ENCODE data around the gene IGLON5.

The IGLON5 gene

DNA sequence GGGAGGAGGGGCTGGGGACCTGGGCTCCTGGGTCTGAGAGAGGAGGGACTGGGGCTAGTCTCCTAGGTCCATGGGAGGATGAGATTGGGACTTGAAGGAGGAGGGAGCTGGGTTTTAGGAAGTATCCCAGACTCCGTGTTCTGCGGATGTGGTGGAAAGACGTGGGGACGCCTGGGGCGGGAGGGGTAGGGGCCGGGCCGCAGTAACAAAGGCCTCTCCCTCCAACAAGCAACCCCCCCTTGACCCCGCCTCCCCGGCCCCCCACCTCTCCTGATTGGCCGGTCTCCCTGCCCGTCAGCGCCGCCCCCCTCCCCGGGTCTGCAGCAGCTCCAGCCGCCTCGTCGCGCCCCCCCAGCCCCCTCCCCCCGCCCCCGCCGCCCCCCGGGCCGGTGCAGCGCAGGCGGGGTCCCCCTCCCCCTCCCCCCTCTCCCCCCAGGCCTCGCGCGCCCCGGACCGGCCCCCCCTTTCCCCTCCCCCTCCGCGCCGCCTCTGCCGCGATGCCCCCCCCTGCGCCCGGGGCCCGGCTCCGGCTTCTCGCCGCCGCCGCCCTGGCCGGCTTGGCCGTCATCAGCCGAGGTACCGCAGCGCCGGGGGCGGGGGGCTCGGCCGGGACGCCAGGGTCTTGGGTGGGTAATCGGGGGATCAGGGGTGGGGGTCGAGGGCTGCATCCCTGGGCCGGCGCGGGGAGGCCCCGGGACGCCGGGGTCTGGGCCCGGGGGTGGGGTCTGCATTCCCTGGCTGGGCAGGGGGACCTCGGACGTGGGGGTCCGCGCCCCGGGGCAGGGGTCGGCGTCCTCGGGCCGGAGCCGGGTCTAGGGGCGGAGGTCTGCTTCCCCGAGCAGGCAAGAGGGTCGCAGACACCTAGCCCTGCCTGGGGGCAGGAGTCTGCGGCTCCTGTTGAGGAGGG lies at the start of gene IGLON5:
IGLON5 (plus strand) TSS at position 294 of the 907 bp plus-strand sequence; CDS start at position 498, 204 bp downstream.
- DNase-seq: no peak

DNA sequence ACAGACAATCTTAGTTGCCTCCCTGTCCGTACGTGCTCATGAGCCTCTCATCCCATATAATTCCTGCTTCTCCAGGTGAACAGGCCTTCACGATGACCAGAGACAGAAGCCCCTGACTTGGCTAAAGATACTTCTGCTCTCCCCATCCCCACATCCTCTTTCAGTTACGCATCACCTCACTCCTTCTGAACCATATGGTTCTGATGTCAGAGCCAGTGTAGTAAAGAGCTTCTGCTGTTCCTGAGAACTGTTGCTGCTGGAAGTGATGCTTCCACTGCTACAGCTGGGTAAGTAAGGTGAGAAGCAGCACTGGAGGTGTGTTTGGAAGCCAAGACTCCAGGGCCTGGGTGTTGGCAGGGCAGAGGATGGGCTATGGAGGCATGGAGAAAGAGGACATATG lies 47.6 kb upstream of the IGLON5 start:
- no peak for DNase-seq

- DNase-seq: no peak
These were observed 40.4 kb upstream of the IGLON5 start for GRCh38 chr19:51271067-51271466.

DNA sequence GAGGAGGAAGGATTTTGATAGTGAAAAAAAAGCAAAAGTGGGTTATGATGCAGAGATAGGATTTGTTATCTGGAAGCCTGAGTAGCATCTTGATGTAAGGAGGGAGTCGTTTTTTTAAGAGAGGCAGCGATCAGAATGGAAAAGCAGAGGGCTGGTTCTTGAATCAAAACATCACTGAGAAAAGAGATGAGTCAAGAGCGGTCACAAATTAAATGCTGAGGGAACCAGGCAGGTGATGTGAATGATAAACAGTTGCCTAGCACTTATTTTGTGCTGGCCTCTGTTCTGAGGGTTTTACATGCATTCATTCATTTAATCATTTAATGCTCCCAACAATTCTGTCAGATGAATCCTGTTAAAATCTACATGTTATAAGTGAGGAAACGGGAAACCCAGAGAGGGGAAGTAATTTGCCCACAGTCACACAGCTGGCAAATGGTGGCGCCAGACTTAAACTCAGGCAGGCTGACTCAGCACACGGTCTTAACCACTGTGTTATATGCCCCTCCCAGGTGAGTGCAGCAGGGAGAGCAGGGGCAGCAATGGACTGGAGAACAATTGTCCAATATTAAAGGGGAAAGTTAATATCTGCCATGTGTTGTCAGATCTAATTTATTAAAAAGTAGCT lies 39.1 kb upstream of the IGLON5 start:
- DNase-seq: no peak

DNA sequence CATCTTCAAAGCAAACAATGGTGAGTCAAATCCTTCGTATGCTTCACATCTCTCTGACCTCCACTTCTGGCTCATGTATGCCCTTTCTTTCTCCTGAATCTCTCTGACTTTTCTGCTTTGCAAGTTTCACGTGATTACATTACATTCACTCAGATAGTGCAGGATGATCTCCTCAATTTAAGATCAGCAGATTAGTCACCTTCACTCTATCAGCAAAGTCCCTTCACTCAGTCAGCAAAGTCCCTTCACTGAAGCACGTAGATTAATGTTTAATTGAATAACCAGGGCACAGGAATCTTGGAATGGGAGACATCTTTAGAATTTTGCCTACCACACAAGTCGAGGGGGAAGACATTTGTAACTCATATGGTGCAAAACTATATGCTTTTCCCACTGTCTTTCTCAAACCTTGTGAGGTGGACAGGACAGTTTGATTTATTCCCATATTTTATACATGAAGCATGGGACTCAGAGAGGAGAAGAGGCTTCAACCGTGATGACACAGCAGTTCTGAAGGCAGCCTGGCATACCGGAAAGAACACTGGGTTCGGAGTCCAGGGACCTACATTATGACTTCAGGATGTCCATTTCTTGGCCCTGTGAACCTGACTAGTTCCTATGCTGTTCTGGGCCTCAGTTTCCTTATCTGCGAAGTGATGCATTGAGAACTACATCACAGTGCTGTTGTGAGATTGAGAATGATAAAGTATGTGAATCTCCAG lies 37.2 kb upstream of the IGLON5 start:
- DNase-seq: no peak

DNA sequence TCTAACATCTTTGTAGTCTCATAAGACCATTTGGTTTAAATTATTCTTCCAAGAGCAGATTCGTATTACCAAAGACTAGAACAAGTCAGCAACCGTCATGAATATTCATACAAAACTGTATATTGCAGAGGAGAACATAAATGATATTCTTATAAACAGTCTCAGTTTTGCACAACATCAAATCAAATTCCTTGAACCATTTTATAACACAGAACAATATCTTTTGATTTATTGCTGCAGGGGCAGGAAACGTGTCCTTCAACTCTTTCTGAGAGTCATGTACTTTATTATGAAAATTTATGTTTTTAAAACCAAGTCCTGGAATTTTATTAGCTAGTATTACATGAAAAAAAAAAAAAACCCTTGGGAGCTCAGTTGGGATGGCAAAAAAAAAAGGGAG lies 34.3 kb upstream of the IGLON5 start:
- no peak for DNase-seq

- no peak for DNase-seq
These were observed 29.1 kb upstream of the IGLON5 start for GRCh38 chr19:51282335-51282734.

DNA sequence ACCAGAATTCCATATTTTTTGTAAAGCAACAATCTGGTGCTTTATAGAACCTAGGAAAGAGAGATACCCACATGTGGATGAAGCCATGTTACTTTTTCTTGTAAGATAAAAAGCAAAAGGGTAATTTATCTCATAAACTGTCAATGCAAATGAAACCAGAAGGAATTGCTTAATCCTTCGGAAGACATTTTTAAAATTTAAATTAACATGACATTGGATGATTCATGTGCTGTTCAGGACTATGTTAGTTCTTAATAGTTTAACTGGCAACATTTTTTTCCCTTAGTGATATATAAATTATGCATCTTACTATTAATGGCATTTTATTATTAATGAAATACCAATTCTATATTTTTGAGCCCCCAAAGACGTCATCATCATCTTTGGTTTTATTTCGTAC lies 25.8 kb upstream of the IGLON5 start:
- no peak for DNase-seq

DNA sequence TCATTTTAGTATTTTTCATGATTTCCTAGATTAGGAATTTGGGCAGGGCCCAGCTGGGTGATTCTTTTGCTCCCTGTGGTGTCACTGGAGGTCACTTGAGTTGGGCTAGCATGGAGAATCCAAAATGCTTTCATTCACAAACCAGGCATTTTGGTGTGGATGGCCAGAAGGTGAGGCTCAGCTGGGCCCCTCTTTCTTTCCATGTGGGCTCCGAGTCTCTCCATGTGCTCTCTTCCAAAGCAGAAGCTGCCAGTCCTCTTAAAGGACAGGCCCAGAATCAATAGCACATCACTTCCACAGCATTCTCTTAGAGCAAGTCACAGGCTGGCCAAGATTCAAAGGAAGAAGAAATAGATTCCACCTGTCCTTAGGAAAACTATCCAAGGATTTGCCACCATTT lies 21.8 kb upstream of the IGLON5 start:
- DNase-seq: no peak

DNA sequence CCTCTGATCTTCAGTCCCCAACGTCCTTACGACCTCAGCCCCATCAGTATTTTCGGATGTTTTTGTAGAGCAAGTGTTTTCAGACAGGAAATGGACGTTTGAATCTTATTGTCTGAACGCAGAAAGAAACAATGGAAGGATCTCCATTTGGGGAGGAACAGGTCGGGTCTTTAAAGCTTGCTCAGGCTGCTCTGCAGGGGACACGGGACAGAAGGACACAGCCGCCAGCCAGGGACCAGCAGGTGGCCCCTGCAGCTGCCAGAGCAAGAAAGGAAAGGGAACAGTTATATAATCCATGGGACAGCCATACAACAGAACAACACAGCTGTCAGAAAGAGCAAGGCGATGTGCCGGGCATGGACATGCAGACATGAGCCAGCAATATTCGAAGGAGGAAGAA lies 18.5 kb upstream of the IGLON5 start:
- DNase-seq: no peak

- no peak for DNase-seq
These were observed 17.8 kb upstream of the IGLON5 start for GRCh38 chr19:51293571-51294210.

GRCh38 chr19:51294211-51294976 lies 17.1 kb upstream of the IGLON5 start:
- DNase-seq: no peak

GRCh38 chr19:51294977-51295375 lies 16.5 kb upstream of the IGLON5 start:
- DNase-seq: no peak

GRCh38 chr19:51295382-51296126 lies 15.9 kb upstream of the IGLON5 start:
- no peak for DNase-seq

- DNase-seq: no peak
These were observed 14.9 kb upstream of the IGLON5 start for GRCh38 chr19:51296336-51297093.

DNA sequence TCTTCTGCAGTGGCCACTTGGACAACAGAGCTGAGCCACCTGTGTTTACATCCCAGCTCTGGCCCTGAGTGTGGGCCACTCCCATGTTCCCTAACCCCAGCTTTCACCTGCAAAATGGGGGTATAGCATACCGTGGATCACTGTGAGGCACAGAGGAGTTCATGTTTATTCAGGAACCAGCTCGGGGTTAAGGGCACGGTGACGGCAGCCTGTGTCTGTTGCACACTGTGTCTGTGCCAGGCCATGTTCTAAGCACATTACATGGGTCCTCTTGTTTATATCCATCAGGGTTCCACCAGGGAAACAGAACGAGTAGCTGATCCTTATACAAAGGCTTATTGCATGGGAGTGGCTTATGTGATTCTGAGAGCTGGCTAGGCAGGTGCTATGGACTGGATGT lies 14.0 kb upstream of the IGLON5 start:
- no peak for DNase-seq

DNA sequence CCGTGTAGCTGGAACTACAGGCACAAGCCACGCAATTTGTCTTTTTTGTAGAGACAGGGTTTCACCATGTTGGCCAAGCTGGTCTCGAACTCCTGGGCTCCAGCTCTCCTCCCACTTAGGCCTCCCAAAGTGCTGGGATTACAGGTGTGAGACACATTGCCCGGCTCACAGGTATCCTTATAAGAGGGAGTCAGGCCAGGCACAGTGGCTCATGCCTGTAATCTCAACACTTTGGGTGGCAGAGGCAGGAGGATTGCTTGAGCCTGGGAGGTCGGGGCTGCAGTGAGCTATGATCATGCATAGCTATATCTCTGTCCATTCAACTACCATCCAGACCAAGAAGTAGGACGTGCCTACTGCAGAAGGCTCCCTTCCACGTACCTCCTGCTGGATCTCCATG lies 10.2 kb upstream of the IGLON5 start:
- no peak for DNase-seq

DNA sequence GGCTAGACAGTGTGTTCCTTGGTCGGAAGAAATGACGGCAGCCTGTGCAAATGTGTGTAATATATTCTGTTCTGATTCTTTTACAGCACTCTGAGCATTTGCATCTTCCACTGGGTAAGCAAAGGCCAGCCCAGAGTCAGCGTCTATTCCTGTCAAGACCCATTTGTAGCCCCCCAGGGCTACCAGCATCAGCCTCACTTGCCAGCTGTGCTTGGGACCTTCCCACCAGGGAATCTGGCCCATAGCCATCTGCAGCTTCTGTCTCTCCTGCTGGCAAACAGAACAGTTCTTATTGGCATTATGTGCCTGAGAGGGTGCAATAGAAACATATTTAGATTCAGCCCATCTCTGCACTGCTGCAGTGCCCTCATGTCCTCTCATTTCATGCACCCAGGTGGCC lies 6.0 kb upstream of the IGLON5 start:
- DNase-seq: no peak

DNA sequence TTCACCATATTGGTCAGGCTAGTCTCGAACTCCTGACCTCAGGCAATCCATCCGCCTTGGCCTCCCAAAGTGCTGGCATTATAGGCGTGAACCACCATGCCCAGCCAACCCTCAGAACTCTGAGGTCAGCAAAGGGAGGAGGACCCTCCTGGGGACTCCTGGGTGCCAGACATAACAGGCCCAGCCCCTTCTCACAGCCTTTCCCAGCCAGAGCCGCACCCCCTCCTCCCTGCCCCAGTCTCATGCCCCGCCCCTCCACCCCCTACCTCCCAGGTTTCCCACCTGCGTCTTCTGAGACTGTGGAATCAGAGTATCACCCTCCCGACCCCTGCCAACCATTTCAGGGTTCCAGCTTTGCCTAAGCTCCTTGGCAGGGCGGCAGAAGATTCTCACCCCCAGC lies 5.2 kb downstream of the IGLON5 start:
- no peak for DNase-seq

DNA sequence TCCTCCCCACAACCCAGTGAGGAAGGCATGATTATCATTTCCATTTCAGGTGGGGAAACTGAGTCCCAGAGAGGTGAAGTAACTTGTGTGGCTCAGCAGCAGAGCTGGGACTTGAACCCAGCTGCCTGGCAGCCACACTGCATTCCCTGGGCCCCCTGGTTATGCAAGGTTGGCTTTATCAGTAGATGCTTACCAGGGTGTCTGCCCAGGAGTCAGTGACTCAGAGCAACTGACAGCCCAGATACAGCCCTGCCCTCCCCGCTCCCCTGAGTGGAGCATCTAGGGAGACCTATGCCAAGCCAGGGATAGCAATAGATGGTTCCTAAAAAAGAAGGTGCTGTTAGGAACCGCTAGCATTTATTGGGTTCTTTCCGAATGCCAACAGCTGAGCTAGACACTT lies 5.9 kb downstream of the IGLON5 start:
- no peak for DNase-seq

- DNase-seq: no peak
These were observed 6.5 kb downstream of the IGLON5 start for GRCh38 chr19:51317968-51318367.

Data from NCI-H2081 (cell line).